GM21367 (cell line): Measurements from ENCODE around the gene ZNRF2.
A peak's percentile ranks its signal among the peaks of the same experiment; 100 is the strongest.

ENCODE experiments used
- ATAC-seq: cut with Tn5 transposase; IDR thresholded peaks from one replicate; pipeline ENCODE4 v1.9.1; 2021; ENCODE audit not compliant: unreplicated experiment

The ZNRF2 gene

DNA sequence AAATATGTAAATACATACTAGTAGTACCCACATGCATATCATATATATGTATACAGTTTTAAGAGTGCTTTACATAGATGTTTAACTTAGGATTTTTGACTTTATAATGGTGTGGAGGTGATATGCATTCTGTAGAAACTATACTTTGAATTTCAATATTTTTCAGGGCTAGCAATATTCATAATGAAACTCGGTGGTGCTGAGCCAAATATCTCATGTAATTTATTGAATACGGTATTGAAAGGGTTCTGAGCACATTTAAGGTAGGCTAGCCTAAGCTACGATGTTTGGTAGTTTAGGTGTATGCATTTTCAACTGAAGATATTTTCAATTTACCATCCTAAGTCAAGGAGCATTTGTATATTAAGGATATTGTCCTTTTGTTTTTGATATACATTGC, 36.0 kb downstream of the ZNRF2 start:
- no peak for ATAC-seq

DNA sequence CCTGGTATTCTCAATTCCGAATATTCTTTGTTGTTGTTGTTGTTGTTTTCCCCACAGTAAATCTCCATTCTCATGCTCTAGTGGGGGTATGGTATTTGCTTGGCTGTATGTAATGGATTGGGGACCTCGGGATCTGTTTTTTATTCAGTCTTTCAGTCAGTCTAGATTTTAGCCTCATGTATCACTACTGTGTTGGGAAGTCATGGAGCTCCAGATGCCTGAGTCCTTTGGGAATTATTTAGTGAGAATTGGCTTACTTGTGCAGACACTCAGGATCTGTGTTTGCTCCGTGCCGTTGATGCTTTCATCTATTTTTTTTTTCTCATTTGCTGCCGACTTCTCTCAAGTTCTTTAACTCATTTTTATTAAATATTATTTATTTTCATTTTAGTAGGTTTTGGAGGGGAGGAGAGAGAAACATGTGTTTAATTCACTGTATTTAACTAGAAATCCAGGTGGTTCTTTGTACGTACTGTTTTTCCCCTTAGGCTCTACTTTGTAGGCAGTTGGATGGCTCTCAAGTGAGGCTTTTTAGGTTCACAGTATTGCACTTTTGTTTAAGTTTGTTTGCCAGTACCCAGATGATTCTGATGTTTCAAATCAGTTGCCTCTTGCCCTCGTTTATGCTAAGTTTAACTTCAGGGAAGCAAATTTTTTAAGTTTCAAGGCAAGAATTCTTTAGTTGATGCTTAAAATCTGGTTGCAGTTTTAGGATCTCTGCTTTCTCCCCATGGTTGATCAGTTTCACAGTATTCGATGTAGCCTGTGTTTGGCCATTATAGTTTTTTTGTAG, 36.9 kb downstream of the ZNRF2 start:
- ATAC-seq, result no peak

GRCh38 chr7:30321882-30322192, 37.4 kb downstream of the ZNRF2 start:
- ATAC-seq, result no peak

DNA sequence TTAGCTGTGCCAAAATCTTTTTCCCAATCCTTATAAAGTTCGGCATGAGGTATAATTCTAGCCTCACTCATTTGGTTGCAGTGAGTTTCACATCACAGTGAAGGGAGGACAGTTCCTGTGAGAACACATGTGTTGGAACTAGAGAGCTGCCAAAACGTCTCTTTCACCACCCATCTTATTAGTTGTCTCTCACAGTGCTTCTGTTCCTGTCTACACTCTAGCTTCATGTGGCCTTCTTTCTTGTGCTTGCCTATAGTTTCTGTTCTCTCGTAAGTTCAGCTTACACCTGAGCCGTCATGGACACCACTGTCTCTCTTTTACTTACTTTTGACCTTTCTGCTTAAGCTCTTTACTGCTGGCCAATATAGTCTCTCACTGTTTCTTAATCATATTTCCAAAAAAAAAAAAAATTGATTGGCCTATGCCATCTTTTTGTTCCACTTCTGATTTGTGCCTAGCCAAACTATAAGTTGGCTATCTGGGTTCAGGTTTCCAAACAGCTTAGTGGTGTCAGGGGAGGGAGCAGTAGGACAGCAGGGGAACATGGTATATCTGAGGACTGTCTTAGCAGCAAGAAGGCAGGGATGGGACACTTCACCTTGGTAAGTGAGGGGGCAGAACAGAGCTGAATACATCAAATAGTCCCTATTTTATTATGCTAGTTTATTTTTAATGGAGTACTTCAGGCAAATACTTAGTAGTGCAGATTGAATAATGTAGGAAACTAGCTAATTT, 38.0 kb downstream of the ZNRF2 start:
- peak; percentile 86 for ATAC-seq

GRCh38 chr7:30323006-30323355, 38.6 kb downstream of the ZNRF2 start:
- peak; percentile 41 for ATAC-seq

DNA sequence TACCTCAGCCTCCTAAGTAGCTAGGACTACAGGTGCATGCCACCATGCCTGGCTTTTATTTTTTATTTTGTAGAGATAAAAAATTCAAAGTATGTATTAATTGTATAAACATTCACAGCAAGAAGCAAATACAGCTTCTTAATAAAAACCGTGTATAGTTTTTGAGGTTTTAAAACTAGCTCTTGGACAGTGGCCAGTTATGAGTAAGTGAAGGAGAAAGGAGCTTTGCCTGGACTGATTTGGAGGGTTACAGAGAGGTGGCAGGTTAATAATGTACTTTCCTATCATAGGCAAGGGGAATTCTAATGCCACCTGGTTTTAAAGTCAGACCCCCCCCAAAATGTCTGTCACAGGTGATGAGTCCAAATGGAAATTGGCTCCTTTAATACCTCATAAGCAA, 43.4 kb downstream of the ZNRF2 start:
- ATAC-seq, result no peak

DNA sequence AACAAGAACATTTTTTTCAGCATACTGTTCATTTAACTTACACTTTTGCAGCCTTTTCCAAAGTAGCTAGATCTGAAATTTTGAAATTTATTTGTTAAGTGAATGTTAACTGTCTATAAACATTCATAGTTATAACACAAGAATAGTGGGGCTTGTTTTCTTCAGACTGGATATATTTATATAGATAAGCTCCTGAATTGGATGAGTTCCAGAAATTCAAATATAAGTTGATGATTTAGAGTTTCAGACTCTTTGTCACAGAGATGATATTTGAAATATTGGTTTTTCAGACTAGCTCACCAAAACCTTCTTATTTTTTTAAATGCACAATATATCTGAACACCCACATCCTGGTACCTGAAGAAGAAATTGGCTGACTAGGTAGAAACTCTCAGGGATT, 44.0 kb downstream of the ZNRF2 start:
- ATAC-seq, result no peak

- ATAC-seq, result no peak
Observed at GRCh38 chr7:30329716-30330115, 45.3 kb downstream of the ZNRF2 start.

GRCh38 chr7:30330134-30331111, 46.0 kb downstream of the ZNRF2 start:
- peak; percentile 71 for ATAC-seq

GRCh38 chr7:30331338-30331737, 46.9 kb downstream of the ZNRF2 start:
- ATAC-seq, result no peak

GRCh38 chr7:30332549-30332948, 48.2 kb downstream of the ZNRF2 start:
- ATAC-seq, result no peak

GRCh38 chr7:30335763-30336487, 51.5 kb downstream of the ZNRF2 start:
- ATAC-seq, result no peak

- ATAC-seq, result no peak
Observed at GRCh38 chr7:30344513-30344912, 60.1 kb downstream of the ZNRF2 start.

GRCh38 chr7:30347226-30348082, 63.1 kb downstream of the ZNRF2 start:
- peak; percentile 14 for ATAC-seq

DNA sequence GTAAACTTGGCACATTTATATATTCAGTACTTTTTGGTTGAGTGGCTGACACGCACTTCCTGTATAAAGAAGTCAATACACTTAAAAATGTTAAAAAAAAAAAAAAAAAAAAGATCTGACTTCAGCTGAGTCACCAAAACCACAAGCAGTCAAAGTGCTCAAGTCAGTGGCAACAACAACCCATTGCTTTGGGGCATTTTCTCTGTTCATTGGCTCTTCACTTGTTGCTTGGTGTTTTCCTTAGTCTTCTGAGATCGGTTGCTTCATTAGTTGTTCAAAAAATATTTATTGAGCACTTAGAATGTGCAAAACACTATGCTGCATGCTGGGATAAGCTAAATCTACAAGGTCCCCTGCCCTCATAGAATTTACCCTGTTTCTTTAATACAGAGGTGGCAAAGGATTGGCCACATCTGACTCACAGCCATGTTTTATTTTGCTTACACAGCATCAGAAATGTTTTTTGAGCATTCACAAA, 63.7 kb downstream of the ZNRF2 start:
- peak; percentile 76 for ATAC-seq

DNA sequence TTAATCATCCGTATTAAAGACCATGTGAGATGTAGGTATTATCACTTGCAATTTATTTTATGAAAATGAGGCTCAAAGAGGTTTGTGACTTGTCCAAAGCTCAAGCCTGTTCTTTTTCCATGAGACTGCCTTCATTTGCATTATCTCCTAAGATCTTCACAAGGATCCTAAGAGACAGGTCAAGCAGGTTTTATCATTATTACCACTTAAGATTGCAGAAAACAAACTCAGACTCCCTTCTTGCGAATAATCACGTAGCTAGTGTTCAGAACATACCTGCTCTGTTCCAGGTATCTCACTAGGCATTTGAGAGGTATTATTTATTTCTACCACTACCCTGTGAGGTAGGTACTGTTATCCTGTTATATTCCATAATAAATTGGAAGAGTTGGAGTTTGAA, 64.8 kb downstream of the ZNRF2 start:
- ATAC-seq, result no peak

GRCh38 chr7:30349816-30350215, 65.4 kb downstream of the ZNRF2 start:
- ATAC-seq, result no peak

GRCh38 chr7:30351286-30351685, 66.9 kb downstream of the ZNRF2 start:
- no peak for ATAC-seq

DNA sequence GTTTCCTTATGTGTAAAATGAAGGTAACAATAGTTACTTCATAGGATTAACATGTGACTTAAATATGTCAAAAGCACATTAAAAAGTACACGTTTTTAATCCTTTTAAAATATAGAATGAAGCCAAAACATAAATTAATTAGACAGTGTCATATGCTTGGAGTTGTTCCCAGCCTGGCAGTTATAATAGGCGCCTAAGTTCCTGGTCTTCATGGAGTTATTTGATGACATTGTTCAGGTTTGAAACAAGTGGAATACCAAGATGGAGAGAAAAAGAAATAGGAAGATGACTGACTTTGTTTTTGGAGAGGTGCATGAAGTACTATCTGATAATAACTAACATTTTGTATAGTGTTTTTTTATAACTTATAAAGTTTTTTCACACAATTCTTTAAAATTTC, 67.3 kb downstream of the ZNRF2 start:
- ATAC-seq, result no peak

- no peak for ATAC-seq
Observed at GRCh38 chr7:30352169-30352568, 67.8 kb downstream of the ZNRF2 start.
